Stimulated activated CD8-positive, alpha-beta memory T cell treated with anti-CD3 and anti-CD28 coated beads, Interleukin-7, amount 100 ng/mL, for 48 hours (primary cell): ENCODE data around the gene OR6C6.
"Not testable (repeated sequence)": the region's sequence is repeated elsewhere in the genome, so short reads cannot be mapped to it uniquely, and the experiment has no call there.

Experiments used
- DNase-seq, 2 donors: peaks; one replicate each; pipeline ENCODE4 v3.0.0-alpha.2; 2020; ENCODE audit warnings: low read depth in 1 of 2; ENCODE audit errors: extremely low read depth in 1 of 2

The OR6C6 gene

DNA sequence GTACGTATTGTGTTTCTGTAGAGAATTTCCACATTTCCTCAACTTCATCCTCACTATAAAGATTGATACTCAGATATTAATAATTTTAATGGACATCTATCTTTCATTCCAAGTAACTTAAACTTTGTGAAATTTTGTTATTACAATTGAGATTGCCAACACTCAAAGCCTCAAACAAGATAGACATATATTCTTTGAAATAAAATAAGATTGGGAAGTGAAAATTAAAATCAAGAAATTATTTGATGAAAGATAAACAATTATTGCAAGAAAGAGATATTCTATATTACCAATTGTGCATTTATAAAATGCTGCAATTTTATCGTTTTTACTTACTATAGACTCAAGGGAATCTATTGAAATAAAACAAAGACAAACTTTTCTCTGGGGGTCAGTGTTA is at the start of gene OR6C6:
OR6C6 (minus strand) TSS at position 101 of the 400 bp plus-strand sequence. CDS start 1,337 bp downstream, outside the sequence.
- no peak for DNase-seq

DNA sequence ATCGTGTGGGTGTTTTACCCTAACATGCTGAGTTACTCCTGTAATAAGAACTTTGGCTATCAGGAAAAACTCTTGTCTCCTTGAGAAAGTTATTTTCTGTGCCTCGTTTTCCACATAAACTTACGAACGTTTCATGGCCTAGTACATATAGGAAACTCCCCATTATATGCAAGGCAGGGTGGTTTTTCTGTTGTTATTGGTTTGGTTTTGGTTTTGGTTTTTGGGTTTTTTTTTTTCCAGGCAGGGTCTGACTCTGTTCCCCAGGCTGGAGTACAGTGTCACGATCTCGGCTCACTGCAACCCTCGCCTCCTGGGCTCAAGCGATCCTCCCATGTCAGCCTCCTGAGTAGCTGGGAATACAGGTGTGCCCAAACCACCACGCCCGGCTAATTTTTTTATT is 39.6 kb upstream of the OR6C6 start:
- DNase-seq = no peak

DNA sequence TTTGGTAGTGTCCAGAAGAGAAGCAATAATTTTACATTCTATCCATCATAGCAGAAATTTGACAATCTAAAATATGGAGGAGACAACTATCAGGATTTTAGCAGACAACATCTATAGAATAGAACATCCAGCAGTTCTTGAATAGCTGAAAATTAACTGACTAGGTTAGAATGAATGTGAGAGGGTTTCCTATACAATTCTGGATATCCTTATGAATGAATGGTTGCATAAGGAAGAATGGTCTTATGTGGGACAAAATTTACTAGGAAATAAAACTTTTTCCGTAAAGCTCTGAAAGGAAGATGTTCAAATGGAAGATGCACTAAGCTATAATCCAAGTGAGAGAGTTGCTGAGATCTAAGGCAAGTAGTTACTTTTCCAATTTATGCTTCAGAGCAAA is 34.1 kb upstream of the OR6C6 start, which contains the start of gene OR6C3:
OR6C3 (plus strand) TSS at position 301 of the 400 bp plus-strand sequence. CDS start 955 bp downstream, outside the sequence.
- DNase-seq = no peak

DNA sequence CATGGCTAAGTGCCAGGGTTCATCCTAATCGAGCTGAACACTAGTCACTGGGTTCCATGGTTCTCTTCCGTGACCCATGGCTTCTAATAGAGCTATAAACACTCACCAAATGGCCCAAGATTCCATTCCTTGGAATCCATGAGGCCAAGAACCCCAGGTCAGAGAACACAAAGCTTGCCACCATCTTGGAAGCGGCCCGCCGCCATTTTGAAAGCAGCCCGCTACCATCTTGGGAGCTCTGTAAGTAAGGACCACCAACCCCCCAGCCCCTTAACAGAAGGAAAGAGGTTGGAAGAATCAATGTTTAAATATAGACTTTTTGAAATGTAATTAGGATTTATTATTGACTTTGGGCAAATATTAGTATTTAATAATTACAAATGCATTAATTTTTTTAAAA is 29.4 kb upstream of the OR6C6 start:
- not testable (repeated sequence) for DNase-seq

DNA sequence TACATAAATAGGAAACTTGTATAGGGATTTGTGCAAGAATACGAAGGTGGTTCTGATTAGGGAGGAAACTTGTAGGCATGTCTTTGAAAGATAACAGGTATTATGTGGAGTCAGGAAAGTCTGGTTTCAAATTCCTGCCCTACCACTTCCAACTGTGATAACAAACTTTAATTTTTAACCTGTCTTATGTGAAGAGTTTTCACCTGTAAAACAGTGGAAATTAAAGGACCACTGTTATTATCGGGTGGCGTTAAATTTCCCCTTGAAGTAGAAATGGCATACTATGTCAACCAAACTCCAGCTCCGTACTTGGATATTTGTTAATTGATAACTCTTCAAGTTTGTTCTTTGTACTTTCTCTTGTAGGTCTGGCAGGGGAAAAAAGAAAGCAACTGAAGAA is 23.8 kb upstream of the OR6C6 start:
- no peak for DNase-seq

DNA sequence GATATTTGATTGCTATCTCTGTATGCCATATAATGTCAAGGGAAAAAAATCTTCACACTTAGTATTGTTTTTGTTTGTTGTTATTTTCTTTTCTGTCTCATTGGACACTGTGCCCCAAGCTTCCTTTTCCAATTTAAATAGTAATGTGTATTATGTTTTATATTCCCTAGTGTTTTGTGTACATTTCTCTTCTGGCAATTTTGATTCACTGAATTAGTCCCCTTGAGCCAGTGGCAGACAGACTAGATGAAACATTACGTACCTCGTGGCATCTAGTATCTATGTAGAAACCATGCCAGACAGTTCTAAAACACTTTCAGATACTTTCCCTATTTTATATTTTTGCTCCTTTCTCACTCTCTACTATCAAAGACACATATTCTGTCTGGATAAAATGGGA is 17.7 kb upstream of the OR6C6 start, which contains the start of gene OR6C1:
OR6C1 (plus strand) TSS at position 301 of the 400 bp plus-strand sequence. CDS start 6,257 bp downstream, outside the sequence.
- no peak for DNase-seq

DNA sequence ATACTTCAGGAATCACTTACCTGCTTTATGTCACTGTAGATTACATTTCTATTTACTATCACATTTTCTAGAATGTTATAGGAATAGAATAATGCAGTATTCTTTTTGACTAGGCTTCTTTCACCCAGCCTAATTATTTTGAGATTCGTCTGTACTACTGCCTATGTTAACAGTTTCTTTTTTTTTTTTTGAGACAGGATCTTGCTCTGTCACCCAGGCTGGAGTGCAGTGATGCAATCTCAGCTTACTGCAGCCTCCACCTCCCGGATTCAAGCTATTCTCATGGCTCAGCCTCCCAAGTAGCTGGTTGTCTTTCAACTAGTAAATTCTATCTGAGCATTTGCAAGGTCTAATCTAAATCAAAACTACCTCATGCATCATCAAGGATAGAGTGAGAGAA is 6.4 kb downstream of the OR6C6 start:
- no peak for DNase-seq

DNA sequence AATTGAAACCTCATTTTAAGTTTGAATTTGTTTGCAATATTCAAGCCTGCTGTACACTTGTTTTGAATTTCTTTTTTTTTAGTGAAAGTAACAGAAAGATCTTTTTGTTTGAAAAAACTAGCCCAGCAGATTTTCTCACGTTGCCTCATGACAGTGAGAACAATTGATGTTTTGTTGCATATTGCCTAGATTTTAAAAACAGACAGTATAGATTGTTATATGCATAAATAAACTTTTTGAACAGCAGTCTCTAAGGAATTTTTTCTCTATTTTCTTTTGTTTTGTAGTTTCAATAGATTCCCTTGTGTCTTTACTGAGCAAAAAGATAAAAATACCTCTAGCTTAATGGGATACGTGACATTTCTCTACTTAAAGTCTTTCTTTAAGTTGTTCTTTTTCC is 15.4 kb downstream of the OR6C6 start:
- DNase-seq = no peak

DNA sequence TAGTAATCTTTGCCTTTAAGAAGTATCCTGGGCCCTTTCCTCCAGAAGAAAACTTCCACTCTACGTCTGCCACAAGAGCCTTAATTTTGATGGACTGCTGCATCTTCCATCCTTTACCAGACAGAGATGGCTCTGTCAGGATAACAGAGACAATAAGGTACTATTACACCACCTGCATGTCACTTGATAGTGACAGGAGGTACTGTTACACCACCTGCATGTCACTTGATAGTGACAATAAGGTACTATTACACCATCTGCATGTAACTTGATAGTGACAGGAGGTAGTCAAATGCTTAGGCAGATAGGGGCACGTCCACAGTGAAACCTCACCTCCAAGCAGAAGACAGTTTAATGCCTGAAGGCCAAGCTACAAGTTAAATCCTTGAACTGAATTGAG is 38.1 kb downstream of the OR6C6 start:
- no peak for DNase-seq

DNA sequence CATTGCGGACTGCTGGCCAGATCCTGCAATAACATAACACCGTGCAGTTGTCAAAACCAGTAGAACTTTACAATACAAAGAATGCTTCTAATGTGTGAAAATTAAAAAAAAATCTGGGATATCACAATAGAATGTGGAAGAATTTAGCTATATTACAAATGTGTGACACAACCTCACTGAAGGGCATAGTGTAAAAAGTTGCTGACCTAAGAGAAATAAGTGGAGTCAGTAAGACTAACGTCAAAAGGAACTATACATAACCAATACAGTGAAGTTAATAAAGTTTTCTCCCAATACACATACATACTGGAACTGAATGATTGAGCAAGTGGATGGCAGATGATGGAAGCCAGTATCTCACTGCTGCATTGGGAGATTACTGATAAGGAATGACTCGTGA is 39.5 kb downstream of the OR6C6 start:
- no peak for DNase-seq

DNA sequence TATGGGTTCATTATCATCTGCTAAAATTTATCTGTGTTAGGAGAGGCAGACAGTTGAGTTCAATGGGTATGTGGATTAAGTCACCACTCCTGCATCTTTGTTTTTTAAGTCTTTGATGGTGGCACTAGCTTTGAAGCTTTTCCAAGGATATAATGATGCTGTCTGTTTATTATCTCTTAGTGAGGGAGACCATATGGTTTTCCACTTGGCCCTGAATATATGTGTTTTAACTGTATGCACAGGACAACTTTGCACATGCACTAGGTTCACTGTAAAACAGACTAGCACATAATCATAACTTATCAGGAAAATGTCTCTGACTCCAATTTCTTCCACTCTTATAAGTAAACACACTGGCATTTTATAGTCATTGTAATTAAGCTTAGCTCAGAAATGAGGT is 43.1 kb downstream of the OR6C6 start:
- no peak for DNase-seq

DNA sequence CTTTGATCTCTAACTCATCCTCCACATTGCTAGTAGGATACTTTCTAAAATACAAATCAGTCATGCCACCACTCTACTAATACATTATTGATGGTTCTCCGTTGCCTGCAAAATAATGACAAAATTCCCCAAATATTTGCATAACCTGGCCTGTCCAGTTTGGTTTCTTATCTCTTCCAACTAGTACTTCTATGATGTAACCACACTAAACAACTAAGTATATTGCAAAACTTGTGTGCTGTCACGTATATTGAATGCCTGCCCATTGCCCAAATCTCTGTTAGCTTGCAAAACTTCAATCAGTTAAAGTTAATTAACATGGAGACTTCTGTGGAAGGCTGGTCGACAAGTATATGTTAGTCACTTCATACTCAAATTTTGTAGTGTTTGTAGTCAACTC is 45.4 kb downstream of the OR6C6 start:
- no peak for DNase-seq

DNA sequence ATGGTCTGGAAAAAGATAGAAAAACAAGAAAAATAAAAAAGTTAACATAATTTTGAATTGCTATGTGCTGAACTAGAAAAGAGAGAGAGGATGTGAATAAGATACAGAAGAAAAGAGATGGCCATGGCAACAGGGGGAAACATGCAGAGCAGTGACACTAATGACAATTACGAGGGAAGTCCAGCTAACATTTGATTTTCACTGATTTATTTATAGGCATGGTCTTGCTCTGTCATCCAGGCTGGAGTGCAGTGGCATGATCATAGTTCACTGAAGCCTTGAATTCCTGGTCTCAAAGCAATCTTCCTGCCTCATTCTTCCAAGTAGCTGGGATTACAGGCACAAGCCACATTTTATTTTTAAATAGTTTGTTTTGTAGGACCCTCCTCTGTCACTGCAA is 50.2 kb downstream of the OR6C6 start:
- DNase-seq = no peak

DNA sequence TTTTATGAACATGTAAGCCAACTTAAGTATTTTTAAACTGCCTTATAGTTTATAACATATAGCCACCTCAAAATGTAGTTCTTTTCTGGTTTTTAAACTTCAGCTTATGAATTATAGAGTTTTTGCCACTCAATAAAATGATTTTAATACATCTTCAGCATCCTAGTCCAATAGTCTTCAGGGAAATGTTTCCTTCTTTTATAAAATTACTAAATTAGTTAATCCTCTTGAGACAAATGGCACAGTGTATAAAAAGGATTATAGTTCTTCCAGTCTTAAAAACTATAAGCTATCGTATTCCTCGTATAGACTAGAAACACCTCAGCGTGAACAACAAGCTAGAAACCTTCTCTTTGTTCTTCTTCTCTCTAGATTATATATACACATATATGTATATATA is 52.1 kb downstream of the OR6C6 start, which contains the start of gene OR6C74:
OR6C74 (plus strand) TSS at position 301 of the 400 bp plus-strand sequence. CDS start 2,679 bp downstream, outside the sequence.
- no peak for DNase-seq
